ENCODE measurements around the gene MAD1L1.

MAD1L1 gene

GRCh38 chr7:2280424-2280823 is 47.7 kb upstream of the MAD1L1 start:
- Histone ChIP-seq H3K36me3 (ENCODE audit: control insufficient read depth, low read length) (peaks cover 7% of the 10 kb centered on the region; the same call in 1 of the 2 replicates), H3K4me1 (ENCODE audit: control insufficient read depth, low read length) (no peaks in the 10 kb centered on the region), H3K27ac (ENCODE audit: low read depth, low read length) (no peak overlapping the region), H3F3A (ENCODE audit: control insufficient read depth, insufficient read depth) (peaks cover 5% of the 10 kb centered on the region), H3K79me2 (ENCODE audit: control insufficient read depth, low read length) (peaks cover 29% of the 10 kb centered on the region), H3K4me2 (ENCODE audit: low read length) (no peak overlapping the region), H3K4me3 (ENCODE audit: low read length) (no peak overlapping the region), H3K27me3 (ENCODE audit: control insufficient read depth, low read length) (no peaks in the 10 kb centered on the region), H3K9me2 (replicated peaks; ENCODE audit: control insufficient read depth, low read length) (no peaks in the 10 kb centered on the region), H4K20me1 (ENCODE audit: control insufficient read depth, insufficient read depth, low read depth, low read length) (peaks cover 19% of the 10 kb centered on the region), H3K9me3 (ENCODE audit: control insufficient read depth, insufficient read depth, low read length) (no peaks in the 10 kb centered on the region)
- TF ChIP-seq CTCF (IDR thresholded peaks at IDR 0.05; ENCODE audit: low read depth, low read length, poor library complexity, severe bottlenecking) (no peak), EZH2phosphoT487 (IDR thresholded peaks at IDR 0.05; ENCODE audit: borderline replicate concordance, low read length) (no peak)

DNA sequence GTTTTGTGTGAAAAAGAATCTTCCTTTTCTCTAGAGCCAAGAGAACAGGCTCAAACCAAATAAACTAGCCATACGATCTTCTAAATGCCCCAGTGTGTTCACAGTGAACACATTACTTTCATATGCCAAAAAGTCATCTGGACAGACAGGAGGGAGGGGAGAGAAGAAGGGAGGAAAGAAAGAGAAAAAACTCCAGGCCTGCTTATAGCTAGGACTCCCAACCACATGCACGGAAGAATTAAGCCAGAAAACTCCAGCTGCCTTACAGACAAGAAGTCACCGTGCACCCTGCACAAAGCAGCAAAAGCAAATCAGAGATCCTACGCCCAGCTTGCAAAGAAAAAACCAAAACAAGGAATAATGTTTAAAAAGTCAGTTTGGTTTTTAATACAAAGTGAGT is 47.2 kb upstream of the MAD1L1 start:
- Histone ChIP-seq H3K79me2 (ENCODE audit: control insufficient read depth, low read length) (peaks cover 29% of the 10 kb centered on the region), H3K27me3 (ENCODE audit: control insufficient read depth, low read length) (no peaks in the 10 kb centered on the region), H3K9me2 (replicated peaks; ENCODE audit: control insufficient read depth, low read length) (no peaks in the 10 kb centered on the region), H3K4me2 (ENCODE audit: low read length) (no peak overlapping the region), H3K4me1 (ENCODE audit: control insufficient read depth, low read length) (no peaks in the 10 kb centered on the region), H3K9me3 (ENCODE audit: control insufficient read depth, insufficient read depth, low read length) (no peaks in the 10 kb centered on the region), H3K27ac (ENCODE audit: low read depth, low read length) (no peak overlapping the region), H3K4me3 (ENCODE audit: low read length) (no peak overlapping the region), H4K20me1 (ENCODE audit: control insufficient read depth, insufficient read depth, low read depth, low read length) (peaks cover 19% of the 10 kb centered on the region), H3F3A (ENCODE audit: control insufficient read depth, insufficient read depth) (peaks cover 5% of the 10 kb centered on the region), H3K36me3 (ENCODE audit: control insufficient read depth, low read length) (peaks cover 7% of the 10 kb centered on the region; the same call in 1 of the 2 replicates)
- TF ChIP-seq EZH2phosphoT487 (IDR thresholded peaks at IDR 0.05; ENCODE audit: borderline replicate concordance, low read length) (no peak), CTCF (IDR thresholded peaks at IDR 0.05; ENCODE audit: low read depth, low read length, poor library complexity, severe bottlenecking) (no peak)

DNA sequence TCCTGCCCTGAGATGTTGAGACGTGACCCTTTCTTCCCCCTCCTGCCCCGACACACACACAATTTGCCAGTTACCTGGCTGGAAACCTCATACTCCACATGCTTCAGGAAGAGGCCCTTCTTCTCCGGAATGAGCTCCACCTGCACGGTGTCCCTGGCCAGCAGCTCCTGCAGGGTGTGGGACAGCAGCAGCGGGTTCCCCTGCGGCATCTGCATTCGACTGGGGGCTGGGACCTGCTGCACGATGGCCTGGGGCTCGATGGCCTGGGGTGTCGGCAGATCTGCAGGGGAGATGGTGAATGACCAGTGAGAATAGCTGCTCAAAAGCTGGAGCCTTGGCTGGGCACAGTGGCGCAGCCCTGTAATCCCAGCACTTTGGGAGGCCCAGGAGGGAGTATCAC is 45.3 kb upstream of the MAD1L1 start:
- Histone ChIP-seq H3K9me3 (ENCODE audit: control insufficient read depth, insufficient read depth, low read length) (no peaks in the 10 kb centered on the region), H3K27ac (ENCODE audit: low read depth, low read length) (no peak overlapping the region), H3K4me2 (ENCODE audit: low read length) (no peak overlapping the region), H3K9me2 (replicated peaks; ENCODE audit: control insufficient read depth, low read length) (no peaks in the 10 kb centered on the region), H3K4me1 (ENCODE audit: control insufficient read depth, low read length) (no peaks in the 10 kb centered on the region), H3K79me2 (ENCODE audit: control insufficient read depth, low read length) (peaks cover 23% of the 10 kb centered on the region), H4K20me1 (ENCODE audit: control insufficient read depth, insufficient read depth, low read depth, low read length) (peaks cover 15% of the 10 kb centered on the region), H3F3A (ENCODE audit: control insufficient read depth, insufficient read depth) (peaks cover 5% of the 10 kb centered on the region), H3K27me3 (ENCODE audit: control insufficient read depth, low read length) (no peaks in the 10 kb centered on the region), H3K36me3 (ENCODE audit: control insufficient read depth, low read length) (peaks cover 13% of the 10 kb centered on the region; the same call in 1 of the 2 replicates), H3K4me3 (ENCODE audit: low read length) (no peak overlapping the region)
- TF ChIP-seq CTCF (IDR thresholded peaks at IDR 0.05; ENCODE audit: low read depth, low read length, poor library complexity, severe bottlenecking) (no peak), EZH2phosphoT487 (IDR thresholded peaks at IDR 0.05; ENCODE audit: borderline replicate concordance, low read length) (no peak)
